Effector CD4-positive, alpha-beta T cell (primary cell): ENCODE measurements around the gene ADGRG7.
"Not testable (repeated sequence)": the region's sequence is repeated elsewhere in the genome, so short reads cannot be mapped to it uniquely, and the experiment has no call there.

Source experiments
- DNase-seq: peaks from one replicate; pipeline ENCODE4 v3.0.0-alpha.2; 2020

Gene ADGRG7

DNA sequence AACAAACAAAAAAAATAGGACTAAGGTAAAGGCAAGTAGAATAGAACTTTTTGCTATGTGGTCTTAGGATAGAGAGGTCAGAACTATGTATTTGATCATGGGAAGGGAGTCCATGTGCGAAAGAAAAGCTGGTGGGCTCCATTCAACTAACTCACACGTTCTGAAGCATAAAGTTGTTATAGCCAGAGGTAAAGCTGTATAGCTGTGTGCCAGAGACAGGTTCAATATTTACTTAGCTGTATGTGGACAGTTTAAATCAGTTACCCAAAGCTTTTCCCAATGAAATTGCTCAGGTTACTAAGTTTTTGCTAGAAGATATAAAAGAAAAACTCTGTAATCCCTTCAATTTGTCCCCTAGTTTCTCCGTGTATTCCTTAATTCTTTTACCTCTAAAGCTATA is 37.8 kb downstream of the ADGRG7 start:
- no peak for DNase-seq

DNA sequence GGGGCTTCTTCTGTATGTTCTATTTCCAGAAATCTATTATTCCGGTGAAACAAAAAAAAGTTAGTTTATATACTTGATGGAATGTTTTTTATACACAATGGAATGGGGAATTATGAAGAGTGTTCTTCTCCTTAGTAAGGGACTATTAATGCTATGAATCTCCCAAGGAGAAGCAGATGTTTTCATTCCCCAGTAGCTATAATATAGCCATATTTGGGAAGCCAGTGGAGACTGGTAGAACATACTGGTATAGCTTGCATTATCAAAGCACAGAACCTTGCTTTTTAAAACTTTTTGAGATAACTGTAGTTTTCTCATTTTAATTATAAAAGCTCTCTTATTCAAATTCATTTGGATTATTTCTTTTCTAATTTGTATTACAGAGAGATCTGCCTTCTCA is 38.3 kb downstream of the ADGRG7 start:
- DNase-seq: no peak

DNA sequence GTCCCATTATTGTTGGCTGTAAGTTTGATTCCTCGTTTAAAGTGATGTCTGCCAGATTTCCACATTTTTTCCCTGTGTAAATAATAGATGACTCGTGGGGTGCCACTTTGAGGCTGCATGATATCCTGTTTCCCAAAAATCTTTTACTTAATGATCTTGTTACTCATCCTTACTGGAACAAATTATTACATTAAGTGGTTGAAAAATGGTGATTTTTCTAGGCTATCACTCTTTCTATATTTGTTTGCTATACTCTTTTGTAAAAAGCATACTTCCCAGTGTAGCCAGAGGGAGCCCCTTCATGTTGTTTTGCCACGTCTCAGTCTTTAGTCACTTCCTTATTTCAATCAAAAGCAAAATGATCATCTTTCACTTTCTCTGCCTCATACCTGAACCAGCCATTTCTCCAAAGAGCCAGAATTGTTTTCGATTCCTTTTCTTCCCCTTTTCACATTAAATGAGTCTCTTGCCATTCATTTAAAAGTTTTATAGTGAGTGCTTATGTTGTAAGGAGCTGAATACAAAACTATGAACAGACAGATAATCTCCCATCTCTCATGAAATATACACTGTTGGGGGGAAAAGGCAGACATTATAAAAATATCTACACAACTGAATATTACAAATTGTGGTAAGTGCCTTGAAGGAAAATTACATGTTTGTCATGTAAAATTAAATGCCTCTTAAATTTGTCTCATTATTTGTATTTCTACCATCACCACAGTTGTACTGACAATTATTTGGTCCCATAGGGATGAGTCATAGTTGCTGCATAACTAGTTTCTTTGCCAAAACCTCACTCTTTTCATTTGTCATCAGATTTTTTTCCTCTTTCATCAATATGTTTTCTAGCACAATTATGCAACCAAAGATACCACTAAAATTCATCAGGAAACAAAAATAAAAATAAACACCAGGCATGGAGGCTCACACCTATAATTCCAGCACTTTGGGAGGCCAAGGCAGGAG is 41.5 kb downstream of the ADGRG7 start:
- DNase-seq: no peak

DNA sequence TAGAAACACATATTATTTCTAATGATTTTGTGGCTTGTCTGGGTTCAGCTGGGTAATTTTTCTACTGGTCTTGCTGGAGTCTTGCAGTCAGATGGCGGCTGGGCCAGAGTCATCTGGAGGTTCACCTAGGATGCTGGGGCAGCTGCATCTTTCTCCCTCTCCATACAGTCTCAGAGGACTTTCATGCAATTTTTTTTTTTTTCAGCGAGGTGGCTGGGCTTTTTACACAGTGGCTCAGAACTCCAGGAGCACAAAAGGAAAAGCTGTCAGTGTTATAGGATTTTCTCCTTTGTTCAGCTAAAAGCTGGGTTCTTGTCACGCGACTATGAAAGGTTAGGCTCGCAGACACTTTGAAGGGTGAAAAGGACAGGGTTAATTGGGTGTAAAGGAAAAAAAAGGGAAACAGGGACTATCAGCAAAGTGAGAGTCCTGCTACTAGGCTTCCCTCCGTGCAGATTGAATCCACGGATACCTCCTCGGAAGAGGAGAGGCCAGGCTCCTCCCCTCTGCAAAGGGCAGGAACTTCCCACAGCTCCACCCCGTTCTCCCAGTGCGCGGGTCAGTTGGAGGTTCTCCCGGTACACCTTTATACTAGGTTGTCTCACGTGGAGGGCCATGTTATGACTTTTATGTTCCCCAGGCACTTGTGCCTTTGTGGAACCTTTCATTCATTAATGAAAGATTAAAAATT is 44.3 kb downstream of the ADGRG7 start:
- no peak for DNase-seq

DNA sequence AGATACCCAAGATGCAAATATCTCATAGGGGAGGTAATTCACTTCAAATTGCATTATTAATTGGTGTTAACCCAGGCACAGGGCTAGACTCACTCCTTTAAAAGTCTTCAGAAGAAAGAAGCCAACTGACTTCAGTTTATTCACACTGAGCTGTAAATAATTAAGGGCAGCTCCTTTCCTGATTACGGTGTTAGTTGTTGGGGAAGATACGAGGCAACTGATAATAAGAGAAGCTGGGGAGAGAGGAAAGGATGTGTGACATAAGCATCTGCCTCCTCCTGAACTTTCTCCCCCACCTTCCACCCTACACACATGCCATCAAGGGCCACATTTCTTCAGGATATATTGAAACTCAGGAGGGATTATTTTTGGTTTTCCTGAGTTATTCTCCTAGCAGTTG is 47.5 kb downstream of the ADGRG7 start:
- DNase-seq: no peak

DNA sequence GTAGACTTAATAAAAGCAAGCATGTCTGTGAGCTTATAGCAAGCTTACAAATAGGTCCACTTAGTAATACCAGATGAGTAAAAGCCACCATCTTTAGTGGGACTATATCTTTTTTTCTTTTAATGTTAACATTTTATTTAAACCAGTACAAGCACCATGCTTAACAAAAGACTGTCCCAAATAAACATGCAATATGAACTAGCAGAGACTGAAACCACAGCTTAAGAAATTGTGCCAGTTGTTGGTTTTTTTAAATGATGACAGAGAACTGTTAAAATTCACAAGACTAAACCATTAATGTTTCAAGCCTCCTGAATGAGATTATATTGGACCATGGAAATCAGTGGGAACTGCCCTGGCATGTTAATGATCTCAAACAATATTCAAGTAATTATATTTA is 51.9 kb downstream of the ADGRG7 start:
- not testable (repeated sequence) for DNase-seq

DNA sequence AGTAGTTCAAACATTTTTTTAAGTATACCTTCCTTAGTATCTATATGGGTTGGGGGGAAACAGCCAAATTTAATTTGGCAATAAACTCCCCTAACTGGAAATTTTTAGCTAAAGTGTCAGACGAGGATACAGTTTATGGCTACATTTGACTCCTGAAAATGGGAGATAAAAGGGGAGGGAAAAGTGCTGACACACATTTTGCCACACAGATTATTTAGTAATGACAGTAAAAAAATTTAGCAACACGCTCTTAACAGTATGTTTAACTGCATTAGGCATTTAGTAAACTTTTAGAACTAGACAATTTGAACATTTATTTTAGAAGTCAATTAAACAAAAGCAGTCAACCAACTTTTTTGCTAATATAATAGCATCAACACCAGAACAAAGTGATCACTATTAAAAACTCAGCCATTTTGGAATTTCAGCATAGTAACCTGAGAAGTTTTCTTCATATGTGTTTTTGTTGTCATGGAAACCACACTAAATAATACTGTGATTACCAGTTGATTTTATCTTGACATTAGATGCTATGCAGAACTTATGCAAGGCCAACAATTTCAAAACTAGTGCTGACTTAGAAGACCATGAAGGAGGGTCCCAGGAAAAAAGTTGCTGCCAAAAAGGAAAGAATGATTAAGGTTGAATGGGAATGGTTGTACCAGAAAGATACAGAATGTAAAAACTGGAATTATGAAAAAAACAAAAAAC is 52.9 kb downstream of the ADGRG7 start:
- no peak for DNase-seq

DNA sequence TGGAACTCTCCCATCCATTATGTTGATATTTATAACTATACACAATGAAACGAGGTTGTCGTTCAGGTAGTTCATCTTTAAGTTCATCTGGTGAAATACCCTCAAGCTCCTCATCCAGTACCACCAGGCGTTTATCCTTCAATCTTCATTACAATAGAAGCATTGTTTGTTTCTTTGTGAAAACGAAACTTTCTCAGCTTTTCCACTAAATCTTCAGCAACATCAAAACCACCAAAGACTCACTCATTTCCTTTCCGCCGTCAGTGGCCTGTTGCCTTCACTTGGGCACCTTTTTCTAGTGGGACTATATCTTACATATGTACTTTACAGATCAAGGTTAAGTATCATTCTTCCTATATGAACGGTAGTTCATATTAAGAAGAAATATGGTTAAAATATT is 55.8 kb downstream of the ADGRG7 start:
- no peak for DNase-seq

DNA sequence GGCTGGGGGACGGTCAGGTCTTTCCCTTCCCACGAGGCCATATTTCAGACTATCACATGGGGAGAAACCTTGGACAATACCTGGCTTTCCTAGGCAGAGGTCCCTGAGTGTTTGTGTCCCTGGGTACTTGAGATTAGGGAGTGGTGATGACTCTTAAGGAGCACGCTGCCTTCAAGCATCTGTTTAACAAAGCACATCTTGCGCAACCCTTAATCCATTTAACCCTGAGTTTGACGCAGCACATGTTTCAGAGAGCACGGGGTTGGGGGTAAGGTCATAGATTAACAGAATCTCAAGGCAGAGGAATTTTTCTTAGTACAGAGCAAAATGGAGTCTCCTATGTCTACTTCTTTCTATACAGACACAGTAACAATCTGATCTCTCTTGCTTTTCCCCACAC is 57.3 kb downstream of the ADGRG7 start:
- DNase-seq: not testable (repeated sequence)

DNA sequence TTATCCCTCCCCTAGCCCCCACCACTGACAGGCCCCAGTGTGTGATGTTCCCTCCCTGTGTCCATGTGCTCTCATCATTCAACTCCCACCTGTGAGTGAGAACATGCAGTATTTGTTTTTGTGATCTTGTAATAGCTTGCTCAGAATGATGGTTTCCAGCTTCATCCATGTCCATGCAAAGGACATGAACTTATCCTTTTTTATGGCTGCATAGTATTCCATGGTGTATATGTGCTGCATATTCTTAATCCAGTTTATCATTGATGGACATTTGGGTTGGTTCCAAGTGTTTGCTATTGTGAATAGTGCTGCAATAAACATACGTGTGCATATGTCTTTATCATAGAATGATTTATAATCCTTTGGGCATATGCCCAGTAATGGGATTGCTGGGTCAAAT is 57.9 kb downstream of the ADGRG7 start:
- DNase-seq: not testable (repeated sequence)

DNA sequence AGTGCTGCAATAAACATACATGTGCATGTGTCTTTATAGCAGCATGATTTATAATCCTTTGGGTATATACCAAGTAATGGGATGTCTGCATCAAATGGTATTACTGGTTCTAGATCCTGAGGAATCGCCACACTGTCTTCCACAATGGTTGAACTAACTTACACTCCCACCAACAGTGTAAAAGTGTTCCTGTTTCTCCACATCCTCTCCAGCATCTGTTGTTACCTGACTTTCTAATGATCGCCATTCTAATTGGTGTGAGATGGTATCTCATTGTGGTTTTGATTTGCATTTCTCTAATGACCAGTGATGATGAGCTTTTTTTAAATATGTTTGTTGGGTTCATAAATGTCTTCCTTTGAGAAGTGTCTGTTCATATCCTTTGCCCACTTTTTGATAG is 61.6 kb downstream of the ADGRG7 start:
- DNase-seq: not testable (repeated sequence)

DNA sequence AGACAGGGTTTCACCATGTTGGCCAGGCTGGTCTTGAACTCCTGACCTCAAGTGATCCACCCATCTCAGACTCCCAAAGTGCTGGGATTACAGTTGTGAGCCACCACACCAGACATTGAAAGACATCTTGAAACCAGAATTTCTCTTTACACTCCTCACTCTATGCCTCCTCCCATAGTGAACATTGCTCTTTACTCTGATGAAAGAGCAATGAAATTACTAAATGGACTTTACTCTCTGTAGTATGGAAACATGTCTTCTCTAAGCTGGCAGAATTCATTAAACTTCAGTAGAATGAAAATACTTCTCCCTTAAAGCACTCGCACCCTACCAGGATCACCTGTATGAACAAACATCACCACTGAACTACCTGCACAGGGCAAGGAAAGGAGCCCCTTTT is 72.1 kb downstream of the ADGRG7 start:
- no peak for DNase-seq

DNA sequence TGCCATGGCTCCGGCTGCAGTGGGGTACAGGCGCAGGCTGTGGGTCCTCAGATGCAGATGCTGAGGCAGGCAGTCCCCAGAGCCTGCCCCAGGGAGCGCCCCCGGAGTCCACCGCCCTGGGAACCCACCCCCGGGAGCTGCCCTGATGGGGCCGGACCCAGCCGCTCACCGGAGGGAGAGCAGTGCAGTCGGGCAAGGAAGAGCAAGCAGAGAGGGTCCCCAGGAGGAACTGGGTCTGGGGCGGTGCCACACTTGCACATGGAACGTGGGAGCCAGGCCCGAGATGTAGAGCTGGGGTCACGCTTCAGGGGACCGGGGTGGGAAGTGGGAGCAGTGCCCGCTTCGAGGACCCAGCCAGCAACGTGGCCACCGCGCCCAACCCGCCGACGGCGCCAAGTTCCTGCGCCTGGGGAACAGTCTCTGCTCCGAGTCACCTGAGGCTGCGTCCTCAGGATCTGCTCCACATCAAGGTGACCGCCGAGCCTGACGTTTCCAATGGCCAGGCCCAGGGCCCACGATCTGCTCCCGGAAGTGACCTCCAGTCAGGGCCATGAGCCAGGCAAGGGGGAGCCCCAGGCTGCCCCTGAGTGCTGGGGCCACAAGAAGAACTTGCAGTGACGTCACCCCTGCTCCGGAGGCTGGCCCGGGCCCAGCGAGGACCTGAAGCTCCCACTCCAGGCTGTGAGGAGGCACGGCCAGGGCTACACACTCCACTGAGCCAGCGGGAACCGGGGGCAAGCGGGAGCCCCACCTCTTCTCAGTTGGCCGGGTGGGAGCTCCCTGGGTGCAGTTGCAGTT is 72.9 kb downstream of the ADGRG7 start:
- no peak for DNase-seq

DNA sequence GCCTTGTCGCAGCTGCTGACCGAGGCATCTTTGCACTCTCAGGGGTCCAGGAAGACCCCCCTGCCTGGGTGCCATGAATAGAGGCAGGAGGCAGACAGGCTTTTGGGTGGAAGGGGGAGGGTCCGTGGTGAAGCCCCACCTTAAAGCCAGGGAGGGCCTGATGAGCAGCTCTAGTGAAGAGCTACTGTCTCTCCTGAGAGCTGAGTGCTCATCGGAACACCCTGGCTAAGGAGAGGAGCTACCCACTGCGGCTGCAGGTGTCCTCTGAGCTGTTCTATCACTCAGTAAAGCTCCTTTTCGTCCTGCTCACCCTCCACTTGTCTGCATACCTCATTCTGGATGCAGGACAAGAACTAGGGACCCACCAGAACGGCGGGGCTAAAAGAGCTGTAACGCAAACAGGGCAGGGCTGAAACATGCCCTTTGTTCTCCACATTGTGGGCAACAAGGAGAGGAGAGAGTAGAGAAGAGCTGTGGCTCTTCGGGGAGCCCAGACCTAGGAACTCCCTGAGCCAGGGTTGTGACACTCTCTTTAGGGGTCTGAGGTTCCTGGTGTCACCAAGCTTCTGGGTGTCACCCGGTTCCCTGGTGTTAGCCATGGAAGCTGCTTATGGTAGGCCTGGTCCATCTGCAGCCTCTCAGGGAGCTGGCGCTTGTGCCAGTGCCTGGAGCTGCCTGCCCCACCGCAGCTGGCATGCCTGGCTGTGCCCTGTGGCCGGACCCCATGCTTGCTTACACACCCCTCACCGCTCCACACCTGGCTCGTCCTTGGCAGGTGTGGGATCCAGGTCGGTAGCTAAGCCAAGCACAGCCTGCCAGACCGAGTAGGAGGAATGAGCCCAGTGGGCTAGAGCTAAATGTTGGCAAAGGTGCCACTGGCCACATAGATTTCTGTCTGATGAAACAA is 73.7 kb downstream of the ADGRG7 start:
- no peak for DNase-seq

DNA sequence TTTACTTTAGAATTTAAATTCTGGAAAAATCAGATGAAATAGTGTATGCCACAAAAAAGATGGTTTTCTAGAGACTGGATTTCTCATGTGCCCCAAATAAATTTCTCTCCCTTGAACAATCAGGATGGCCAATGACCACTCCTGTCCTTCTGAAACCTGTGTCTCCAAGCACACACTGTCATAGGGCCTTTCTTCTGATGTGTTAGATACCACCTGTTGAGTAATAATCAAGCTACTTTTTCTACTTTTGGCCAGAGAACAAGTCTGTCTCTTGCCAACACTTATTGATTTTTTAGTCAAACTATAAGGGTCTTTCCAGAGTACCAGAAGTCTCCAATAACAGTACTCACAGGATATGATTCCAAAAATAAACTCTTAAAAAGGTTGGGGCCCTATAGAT is 83.8 kb downstream of the ADGRG7 start:
- DNase-seq: no peak

DNA sequence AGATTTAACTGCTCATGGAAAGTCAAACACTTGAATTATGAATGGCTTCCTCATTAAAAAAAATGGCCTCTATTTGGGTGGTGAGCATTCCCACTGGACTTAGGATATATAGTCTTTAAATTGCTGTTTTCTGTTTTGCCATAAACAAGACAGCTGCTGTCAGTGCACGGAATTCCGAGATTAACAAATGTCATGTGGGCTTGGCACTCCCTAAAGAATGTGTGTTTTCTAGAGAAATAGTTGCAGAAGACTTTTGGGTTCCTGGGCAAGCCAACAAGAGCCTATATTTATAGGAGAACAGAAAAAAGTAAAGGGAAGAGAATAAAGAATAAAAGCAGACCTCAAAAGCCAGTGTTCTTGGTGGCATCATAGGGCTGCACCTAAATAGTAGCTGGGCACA is 86.3 kb downstream of the ADGRG7 start:
- DNase-seq: no peak

DNA sequence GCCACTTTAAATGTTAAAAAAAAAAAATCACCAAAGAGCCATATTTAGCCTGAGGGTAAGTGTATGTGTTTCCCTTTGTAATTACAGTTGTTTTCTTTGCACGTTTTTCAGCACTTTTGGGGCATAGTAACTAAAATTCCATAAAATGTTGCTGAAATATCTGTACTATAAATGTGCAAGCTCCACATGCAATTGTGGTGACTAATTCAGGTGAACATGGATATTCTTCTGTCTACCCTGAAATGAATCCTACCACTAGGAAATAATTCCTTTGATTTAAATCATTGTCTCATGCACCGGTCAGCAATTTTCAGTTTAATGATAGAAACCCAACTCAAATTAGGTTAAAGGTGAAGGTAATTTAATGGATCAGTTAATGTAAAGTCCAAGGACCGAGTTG is 86.8 kb downstream of the ADGRG7 start:
- DNase-seq: no peak

DNA sequence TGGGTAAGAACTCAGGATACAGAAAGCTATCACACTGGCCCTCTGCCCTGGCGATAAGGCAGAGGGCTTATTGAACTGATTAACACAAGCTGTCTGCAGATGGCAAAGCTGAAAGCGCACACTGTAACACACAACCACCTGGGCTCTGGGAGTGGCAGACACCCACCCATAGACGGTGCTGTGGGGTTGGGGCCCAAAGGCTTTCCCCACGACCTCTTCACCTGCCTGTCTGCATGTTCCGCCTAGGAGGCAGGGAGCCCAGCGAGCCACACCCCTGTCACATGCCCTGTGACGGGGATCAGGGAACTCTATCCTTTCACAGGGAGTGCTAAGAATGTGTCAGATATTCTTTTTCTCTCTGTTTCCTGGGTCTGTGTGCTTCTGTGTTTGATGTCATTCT is 87.8 kb downstream of the ADGRG7 start:
- no peak for DNase-seq

DNA sequence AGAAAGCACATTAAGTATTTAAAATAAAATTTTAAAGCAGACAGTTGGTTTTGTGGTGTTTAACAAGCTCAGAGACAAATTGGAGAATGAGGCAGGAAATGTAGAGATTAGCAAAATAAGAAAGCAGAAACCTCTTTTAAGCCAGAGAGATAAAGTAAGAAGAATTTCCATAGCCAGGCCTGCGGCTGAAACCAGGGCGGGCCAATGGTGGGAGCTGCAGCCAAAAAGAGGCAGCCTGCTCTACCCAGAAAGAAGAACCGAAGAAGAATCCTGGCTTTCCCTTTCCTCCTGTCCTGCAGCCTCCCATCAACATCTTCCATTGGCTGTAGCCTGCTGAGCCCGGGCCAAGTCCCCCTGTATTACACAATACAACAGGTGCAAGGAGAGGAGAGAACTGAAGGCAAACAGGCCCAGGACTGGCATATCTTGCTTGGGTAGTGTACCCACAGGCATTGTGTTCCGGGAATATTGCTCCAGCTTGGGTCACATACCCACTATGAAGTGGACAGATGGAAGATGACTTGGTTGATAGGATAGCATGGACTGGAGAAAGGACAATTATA is 88.4 kb downstream of the ADGRG7 start:
- no peak for DNase-seq

DNA sequence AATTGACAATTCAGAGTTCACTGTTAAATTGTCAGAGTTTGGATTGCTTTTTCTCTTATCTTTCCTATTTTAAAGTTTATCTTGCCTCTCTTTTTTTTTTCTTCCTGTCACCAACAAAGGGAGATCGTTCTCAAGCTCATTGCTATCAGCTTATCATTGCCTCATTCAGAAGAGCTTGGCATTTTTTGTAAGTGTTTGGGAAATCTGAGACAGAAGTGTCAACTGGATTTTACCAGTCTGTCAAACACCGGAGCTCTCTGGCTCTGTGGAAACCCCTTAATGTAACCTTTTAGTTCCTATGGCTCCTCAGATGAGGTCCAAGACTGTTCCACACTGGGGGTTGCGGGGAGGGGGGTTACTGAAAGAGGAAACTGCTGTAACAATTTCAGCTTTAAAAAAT is 89.3 kb downstream of the ADGRG7 start:
- DNase-seq: no peak

DNA sequence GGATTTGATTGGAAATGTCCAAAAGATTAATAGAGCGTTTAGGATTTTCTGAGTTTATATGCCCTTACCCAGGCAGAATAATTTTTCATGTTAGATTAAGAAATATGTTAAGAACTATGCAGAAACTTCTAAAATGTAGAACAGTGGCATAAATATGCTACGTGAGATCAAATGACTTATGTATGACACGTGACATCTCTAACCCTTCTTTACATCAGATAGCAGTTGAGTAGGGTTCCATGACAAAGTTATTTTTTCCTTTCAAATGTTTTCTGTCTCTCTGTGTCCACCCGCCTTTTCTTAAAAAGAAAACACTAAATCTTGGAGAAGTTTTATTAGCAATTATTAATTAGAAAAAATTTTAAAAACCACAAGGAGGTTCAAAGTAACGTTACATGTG is 91.3 kb downstream of the ADGRG7 start:
- no peak for DNase-seq
